Left forelimb (tissue), 1 donor: ENCODE measurements around the gene NBPF9.
"Not testable (repeated sequence)": the region's sequence is repeated elsewhere in the genome, so short reads cannot be mapped to it uniquely, and the experiment has no call there.

Experiments
- DNase-seq: peaks from one replicate; pipeline ENCODE4 v3.0.0-alpha.2; 2018; ENCODE audit warnings: low spot score

Gene NBPF9

DNA sequence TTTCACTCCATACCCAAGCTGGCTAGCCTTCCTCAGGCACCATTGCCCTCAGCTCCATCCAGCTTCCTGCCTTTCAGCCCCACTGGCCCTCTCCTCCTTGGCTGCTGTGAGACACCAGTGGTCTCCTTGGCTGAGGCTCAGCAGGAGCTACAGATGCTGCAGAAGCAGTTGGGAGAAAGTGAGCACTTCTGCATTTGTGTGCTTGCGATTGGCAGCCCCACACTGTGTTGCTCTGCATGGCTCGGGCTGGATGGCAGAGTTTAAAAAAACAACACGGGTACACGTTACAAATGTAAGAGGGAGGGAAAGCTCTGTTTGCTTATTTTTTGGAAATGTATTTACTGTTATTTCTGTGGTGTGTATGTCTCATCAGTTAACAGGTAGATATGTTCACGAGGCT, 90.8 kb downstream of the NBPF9 start:
- DNase-seq: not testable (repeated sequence)

DNA sequence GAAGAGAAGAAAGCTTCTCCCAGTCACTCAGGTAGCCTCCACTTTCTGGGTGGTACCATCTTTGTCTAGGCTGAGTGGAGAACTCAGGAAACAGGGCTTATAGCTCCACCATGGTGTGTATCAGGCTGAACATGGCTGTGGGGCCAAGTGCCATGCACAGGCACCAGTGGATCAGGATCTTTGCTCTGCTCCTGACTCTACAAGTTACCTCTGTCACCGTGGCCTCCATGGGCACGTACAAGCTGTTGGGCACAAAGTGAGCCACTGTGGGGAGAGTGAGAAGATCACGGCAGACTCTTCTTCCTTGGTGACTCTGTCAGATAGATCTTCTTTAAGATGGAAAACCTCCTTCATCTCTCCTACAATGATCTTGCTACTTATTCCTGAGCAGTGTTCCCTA, 93.6 kb downstream of the NBPF9 start:
- DNase-seq: not testable (repeated sequence)

DNA sequence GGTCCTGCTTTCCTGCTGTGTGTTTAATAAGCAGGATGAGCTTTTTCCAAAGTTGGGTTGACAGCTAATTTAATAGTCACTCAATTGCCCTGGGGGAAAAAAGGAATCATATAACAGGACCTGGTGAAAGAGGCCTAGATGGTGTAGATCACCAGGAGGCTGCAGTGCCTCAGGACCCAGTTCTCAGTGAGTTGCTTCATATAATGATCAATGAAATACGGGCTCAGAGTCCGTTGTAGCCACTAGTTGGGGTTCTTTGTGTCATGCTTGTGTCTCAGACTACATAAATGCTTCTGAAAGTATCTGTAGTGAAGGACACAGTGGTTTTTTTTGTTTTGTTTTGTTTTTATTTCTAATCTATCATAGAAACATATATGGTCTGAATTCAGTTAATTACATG, 94.6 kb downstream of the NBPF9 start:
- not testable (repeated sequence) for DNase-seq

DNA sequence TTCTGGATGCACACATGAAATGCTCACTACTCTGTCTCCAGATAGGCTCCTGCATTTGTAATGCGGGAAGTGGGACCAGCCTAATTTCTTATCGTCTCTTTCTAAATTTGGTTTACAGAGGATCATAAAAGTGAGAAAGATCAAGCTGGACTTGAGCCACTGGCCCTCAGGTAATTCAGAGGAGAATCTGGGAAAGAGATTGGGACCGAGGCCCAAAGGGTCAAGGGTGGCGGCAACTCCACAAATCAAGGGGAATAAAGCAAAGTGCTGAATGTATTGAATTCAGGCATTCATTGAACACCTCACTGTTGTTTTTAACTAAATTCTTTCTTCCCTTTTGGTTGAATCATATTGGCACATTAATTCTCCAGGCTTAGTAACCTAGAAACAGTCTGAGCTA, 95.0 kb downstream of the NBPF9 start:
- not testable (repeated sequence) for DNase-seq
